Measurements from ENCODE around the gene TMEM176B. TPM values are rescaled to one million over a fixed set of nuclear protein-coding genes. Genes with fewer than 3 reads are reported as not detected.
"Not testable (repeated sequence)": the region's sequence is repeated elsewhere in the genome, so short reads cannot be mapped to it uniquely, and the experiment has no call there.

The TMEM176B gene
- total RNA-seq, 2 experiments from 2014 or later, result not detected

DNA sequence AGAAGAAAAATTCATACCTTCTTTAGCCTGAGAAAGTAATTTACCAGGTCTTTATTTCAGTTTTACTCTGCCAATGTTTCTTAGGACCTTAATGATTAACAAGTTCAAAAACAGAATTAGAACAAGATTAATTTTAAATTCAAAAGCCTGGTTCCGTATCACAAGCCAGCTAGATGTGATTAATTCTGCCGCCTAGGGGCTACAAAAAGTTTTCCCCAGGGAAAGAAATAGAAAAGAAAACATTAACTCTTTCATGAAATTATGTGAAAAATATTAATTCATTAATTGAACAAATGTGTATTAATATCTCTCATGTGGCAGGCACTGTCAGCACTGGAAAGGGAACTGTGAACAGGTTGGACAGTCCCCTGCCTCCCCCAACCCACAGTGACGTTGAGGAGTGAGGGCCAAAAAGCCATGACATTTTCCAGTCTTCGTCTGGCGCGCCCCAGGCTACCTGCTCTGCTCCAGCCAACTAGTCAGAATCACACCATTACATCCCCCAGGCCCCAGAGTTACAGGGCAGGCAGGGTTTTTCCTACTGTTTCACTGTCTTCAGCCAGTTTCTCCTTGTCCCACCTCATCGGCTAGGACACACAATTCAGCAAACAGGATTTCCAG is 20.5 kb upstream of the TMEM176B start:
- peaks cover 15% of the 10 kb centered on the region for H3K27me3 Mint-ChIP-seq
- peaks cover 13% of the 10 kb centered on the region for H3K9me3 Mint-ChIP-seq (ENCODE audit: low read depth)
- no peaks in the 10 kb centered on the region for H3K36me3 Mint-ChIP-seq (ENCODE audit: low read depth)
- H3K27ac Mint-ChIP-seq, result no peak overlapping the region
- ChIA-PET POLR2A (no interaction called here), CTCF (no interaction called here)
- no peaks in the 10 kb centered on the region for H3K4me1 Mint-ChIP-seq
- no peak overlapping the region for H3K4me3 Mint-ChIP-seq
- DNase-seq (no peak), ATAC-seq (no peak)
- intact Hi-C loops (cut with DNase I, micrococcal nuclease), result no loop called here

DNA sequence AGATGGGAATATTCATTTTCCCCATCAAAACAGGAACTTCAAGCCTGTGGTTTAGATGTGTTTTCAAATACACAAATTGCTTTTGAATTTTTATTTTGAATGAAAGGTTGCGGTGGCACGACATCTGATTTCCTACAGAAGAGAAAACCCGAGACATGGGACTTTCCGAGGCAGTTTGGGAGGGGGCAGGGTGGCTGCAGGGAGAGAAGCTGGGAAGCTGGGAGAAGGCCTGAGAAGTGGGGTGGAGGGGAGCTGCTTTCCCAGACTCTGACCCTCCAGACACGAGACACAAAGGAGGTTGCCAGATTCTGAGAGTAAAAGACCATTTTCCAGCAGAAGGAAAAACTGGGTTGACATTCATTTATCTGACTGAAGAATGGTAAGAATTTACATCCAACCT is 20.0 kb upstream of the TMEM176B start:
- no peaks in the 10 kb centered on the region for H3K4me1 Mint-ChIP-seq
- no peak for DNase-seq
- no peaks in the 10 kb centered on the region for H3K36me3 Mint-ChIP-seq (ENCODE audit: low read depth)
- no peak for ATAC-seq
- H3K27me3 Mint-ChIP-seq, result peaks cover 15% of the 10 kb centered on the region
- ChIA-PET POLR2A (no interaction called here), CTCF (no interaction called here)
- no peak overlapping the region for H3K4me3 Mint-ChIP-seq
- intact Hi-C loops (cut with DNase I, micrococcal nuclease), result no loop called here
- no peak overlapping the region for H3K27ac Mint-ChIP-seq
- peaks cover 14% of the 10 kb centered on the region for H3K9me3 Mint-ChIP-seq (ENCODE audit: low read depth)

DNA sequence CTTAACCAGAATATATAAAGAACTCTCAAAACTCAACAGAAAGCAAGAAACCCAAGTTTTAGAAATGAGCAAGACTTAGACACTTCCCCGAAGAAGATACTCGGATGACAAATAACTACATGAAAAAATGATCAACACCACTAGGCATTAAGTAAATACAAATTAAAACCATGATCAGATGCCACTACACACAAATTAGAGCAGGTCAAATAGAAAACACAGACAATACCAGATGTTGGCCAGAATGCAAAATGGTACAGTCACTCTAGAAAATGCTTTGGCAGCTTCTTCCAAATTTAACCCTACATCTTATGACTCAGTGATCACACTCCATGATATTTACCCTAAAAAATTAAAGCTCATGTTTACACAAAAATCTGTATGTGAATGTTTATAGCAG is 18.8 kb upstream of the TMEM176B start:
- no peak for DNase-seq
- intact Hi-C loops (cut with DNase I, micrococcal nuclease), result no loop called here
- H3K9me3 Mint-ChIP-seq (ENCODE audit: low read depth), result peaks cover 14% of the 10 kb centered on the region
- no peaks in the 10 kb centered on the region for H3K4me1 Mint-ChIP-seq
- H3K36me3 Mint-ChIP-seq (ENCODE audit: low read depth), result no peaks in the 10 kb centered on the region
- no peak for ATAC-seq
- ChIA-PET POLR2A (no interaction called here), CTCF (interaction anchor here (0.5 kb wide), 1 partner anchor 105 kb away, joined by 3 read pairs; no protein-coding TSS in a partner anchor)
- no peak overlapping the region for H3K27ac Mint-ChIP-seq
- H3K27me3 Mint-ChIP-seq, result peaks cover 17% of the 10 kb centered on the region
- H3K4me3 Mint-ChIP-seq, result no peak overlapping the region

DNA sequence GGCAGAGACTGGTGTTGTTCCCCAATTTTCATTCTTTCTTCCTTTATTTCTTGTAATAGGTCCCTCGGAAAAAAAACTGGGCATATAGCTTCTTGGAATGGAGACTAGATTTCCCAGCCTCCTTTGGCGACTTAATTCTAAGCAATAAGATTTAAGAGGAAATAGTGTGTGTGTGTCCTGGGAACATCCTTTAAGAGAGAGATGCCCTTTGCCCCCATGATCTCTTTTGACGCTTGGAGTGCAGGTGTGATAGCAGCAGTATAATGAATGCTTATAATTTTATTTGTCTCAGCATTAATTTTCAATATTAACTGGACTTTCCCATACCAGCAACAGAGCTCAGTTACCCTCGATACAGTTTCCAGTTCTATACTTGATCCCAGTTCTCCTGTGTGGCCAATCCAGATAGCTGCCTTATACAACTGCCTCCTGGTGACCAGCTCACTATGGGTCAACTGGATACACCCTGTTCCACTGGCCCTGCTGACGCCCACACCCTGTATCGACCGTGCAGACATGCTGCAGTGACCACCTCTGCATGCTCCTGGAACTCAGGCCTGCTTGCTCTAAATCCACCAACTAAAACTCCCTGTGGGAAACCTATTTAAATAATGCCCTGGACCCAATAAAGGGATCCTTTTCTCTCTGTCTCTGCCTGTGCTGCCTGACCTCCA is 14.3 kb upstream of the TMEM176B start:
- Mint-ChIP-seq H3K36me3 (ENCODE audit: low read depth) (no peaks in the 10 kb centered on the region), H3K4me3 (no peak overlapping the region), H3K4me1 (no peaks in the 10 kb centered on the region), H3K9me3 (ENCODE audit: low read depth) (peaks cover 5% of the 10 kb centered on the region), H3K27ac (no peak overlapping the region), H3K27me3 (peaks cover 32% of the 10 kb centered on the region)
- ChIA-PET POLR2A (no interaction called here), CTCF (interaction anchor here (0.7 to 1.1 kb wide), 2 partner anchors 30 to 87 kb away, joined by 3 to 4 read pairs; no protein-coding TSS in a partner anchor)
- no peak for ATAC-seq
- DNase-seq, result no peak
- intact Hi-C loops (cut with DNase I, micrococcal nuclease), result no loop called here

DNA sequence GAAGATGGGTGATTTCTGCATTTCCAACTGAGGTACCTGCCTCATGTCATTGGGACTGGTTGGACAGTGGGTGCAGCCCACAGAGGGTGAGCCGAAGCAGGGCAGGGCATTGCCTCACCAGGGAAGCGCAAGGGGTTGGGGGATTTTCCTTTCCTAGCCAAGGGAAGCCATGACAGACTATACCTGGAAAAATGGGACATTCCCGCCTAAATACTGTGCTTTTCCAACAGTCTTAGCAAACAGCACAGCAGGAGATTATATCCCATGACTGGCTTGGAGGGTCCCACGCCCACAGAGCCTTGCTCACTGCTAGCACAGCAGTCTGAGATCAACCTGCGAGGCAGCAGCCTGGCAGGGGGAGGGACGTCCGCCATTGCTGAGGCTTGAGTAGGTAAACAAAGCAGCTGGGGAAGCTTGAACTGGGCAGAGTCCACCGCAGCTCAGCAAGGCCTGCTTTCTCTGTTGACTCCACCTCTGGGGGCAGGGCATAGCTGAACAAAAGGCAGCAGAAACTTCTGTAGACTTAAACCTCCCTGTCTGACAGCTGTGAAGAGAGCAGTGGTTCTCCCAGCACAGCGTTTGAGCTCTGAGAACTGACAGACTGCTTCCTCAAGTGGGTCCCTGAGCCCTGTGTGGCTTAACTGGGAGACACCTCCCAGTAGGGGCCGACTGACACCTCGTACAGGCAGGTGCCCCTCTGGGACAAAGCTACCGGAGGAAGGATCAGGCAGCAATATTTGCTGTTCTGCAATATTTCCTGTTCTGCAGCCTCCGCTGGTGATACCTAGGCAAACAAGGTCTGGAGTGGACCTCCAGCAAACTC is 7.7 kb upstream of the TMEM176B start:
- H3K27ac Mint-ChIP-seq; H3K36me3 Mint-ChIP-seq (ENCODE audit: low read depth); H3K9me3 Mint-ChIP-seq (ENCODE audit: low read depth); POLR2A ChIA-PET; DNase-seq; intact Hi-C loops (cut with DNase I, micrococcal nuclease); H3K4me3 Mint-ChIP-seq; H3K4me1 Mint-ChIP-seq; ATAC-seq: not testable (repeated sequence)
- peaks cover 28% of the 10 kb centered on the region for H3K27me3 Mint-ChIP-seq
- CTCF ChIA-PET, result interaction anchor here (1.0 to 1.7 kb wide), 2 partner anchors 29 to 31 kb away, joined by 3 to 6 read pairs; no protein-coding TSS in a partner anchor

DNA sequence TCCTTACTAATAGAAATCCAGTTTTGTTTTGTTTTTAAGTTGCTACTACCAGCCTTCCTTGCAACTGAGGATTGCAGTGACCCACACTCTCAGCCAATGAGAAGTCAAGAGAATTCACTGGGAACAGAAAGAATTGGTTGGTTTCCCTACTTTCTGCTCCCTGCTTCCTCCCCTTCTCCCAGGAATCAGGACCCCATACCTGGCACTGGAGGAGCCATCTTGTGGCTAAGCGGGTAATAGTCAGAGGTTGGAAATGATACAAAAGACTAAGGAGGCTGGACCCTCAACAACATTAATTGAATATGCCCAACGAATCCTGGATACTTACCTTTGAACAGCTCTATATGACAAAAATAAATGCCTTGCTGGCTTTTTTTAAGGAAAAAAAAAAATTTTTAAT is 6.7 kb upstream of the TMEM176B start:
- CTCF ChIA-PET, result interaction anchor here (1.7 kb wide), 1 partner anchor 28 kb away, joined by 6 read pairs; no protein-coding TSS in a partner anchor
- H3K27me3 Mint-ChIP-seq, result peaks cover 32% of the 10 kb centered on the region
- H3K27ac Mint-ChIP-seq, result no peak overlapping the region

DNA sequence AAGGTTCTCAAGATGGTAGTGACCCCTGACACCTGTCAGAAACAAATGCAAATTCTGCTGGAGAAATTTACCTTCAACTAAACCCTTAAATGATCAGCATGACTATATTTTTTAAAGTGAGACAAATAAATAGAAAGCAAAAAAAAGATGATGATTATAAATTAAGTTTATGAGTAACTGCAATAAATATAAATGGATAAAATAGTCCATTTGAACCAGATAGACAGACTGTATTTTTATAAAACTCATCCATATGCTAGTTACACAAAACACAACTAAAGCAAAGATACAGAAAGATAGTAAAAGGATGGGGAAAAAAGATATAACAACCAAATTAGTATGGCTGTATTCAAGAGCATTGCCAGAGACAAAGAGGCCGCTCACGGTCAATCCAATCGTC is 6.3 kb upstream of the TMEM176B start:
- Mint-ChIP-seq H3K27ac (no peak overlapping the region), H3K9me3 (ENCODE audit: low read depth) (peaks cover 8% of the 10 kb centered on the region)
- CTCF ChIA-PET, result no interaction called here

More for the DNA sequence above, 6.7 kb upstream of the TMEM176B start:
- no peak overlapping the region for H3K4me3 Mint-ChIP-seq
- H3K36me3 Mint-ChIP-seq (ENCODE audit: low read depth), result no peaks in the 10 kb centered on the region
- peaks cover 8% of the 10 kb centered on the region for H3K9me3 Mint-ChIP-seq (ENCODE audit: low read depth)
- POLR2A ChIA-PET, result no interaction called here
- ATAC-seq, result no peak
- intact Hi-C loops (cut with DNase I, micrococcal nuclease), result no loop called here
- DNase-seq, result no peak
- H3K4me1 Mint-ChIP-seq, result no peaks in the 10 kb centered on the region

DNA sequence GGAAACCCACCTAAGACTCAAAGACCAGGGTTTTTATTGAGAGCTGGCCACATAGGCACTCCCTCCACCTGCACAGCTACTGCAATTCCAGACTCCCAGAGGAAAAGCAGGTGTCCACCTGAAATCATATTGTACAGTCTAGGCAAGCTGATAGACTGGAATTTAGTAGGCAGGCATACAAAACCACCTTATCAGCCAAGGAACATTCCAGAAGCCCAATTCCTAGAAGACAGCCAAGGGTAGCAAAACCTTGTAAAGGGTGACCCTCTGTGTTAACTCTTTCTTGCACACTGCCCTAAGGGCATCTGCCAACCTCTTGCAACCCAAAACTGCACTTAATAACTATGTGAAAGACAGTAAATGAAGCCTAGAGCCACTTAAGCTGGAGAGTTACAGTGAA is 5.7 kb upstream of the TMEM176B start:
- H3K9me3 Mint-ChIP-seq (ENCODE audit: low read depth), result peaks cover 8% of the 10 kb centered on the region
- H3K4me3 Mint-ChIP-seq, result no peak overlapping the region
- no peak for DNase-seq
- H3K27me3 Mint-ChIP-seq, result peaks cover 36% of the 10 kb centered on the region
- no peaks in the 10 kb centered on the region for H3K36me3 Mint-ChIP-seq (ENCODE audit: low read depth)
- no peak for ATAC-seq
- intact Hi-C loops (cut with DNase I, micrococcal nuclease), result no loop called here
- ChIA-PET CTCF (interaction anchor here (0.6 to 1.0 kb wide), 2 partner anchors 10 to 14 kb away, joined by 3 read pairs; no protein-coding TSS in a partner anchor), POLR2A (no interaction called here)
- no peak overlapping the region for H3K27ac Mint-ChIP-seq
- peaks cover under 1% of the 10 kb centered on the region for H3K4me1 Mint-ChIP-seq

More for the DNA sequence above, 6.3 kb upstream of the TMEM176B start:
- no peaks in the 10 kb centered on the region for H3K4me1 Mint-ChIP-seq
- intact Hi-C loops (cut with DNase I, micrococcal nuclease), result no loop called here
- POLR2A ChIA-PET, result no interaction called here
- no peak for DNase-seq
- peaks cover 35% of the 10 kb centered on the region for H3K27me3 Mint-ChIP-seq
- ATAC-seq, result no peak
- no peak overlapping the region for H3K4me3 Mint-ChIP-seq
- H3K36me3 Mint-ChIP-seq (ENCODE audit: low read depth), result no peaks in the 10 kb centered on the region

DNA sequence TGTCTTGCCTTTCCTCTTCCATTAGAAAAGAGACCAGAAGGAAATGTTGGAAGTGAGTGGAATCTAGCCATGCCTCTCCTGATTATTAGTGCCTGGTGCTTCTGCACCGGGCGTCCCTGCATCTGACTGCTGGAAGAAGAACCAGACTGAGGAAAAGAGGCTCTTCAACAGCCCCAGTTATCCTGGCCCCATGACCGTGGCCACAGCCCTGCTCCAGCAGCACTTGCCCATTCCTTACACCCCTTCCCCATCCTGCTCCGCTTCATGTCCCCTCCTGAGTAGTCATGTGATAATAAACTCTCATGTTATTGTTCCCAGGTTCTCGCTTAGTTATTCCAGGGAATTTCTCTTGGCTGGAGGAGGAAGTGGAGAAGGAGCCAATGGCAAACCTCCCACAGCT is 4.6 kb upstream of the TMEM176B start:
- H3K27me3 Mint-ChIP-seq, result peaks cover 29% of the 10 kb centered on the region
- H3K4me1 Mint-ChIP-seq, result peaks cover 2% of the 10 kb centered on the region
- POLR2A ChIA-PET, result no interaction called here
- ATAC-seq, result no peak
- no peak overlapping the region for H3K4me3 Mint-ChIP-seq
- intact Hi-C loops (cut with DNase I, micrococcal nuclease), result no loop called here
- no peaks in the 10 kb centered on the region for H3K36me3 Mint-ChIP-seq (ENCODE audit: low read depth)
- H3K27ac Mint-ChIP-seq, result no peak overlapping the region
- DNase-seq, result no peak
- peaks cover 8% of the 10 kb centered on the region for H3K9me3 Mint-ChIP-seq (ENCODE audit: low read depth)
- CTCF ChIA-PET, result interaction anchor here (0.7 to 1.0 kb wide), 2 partner anchors 9 to 353 kb away, joined by 3 read pairs; no protein-coding TSS in a partner anchor

DNA sequence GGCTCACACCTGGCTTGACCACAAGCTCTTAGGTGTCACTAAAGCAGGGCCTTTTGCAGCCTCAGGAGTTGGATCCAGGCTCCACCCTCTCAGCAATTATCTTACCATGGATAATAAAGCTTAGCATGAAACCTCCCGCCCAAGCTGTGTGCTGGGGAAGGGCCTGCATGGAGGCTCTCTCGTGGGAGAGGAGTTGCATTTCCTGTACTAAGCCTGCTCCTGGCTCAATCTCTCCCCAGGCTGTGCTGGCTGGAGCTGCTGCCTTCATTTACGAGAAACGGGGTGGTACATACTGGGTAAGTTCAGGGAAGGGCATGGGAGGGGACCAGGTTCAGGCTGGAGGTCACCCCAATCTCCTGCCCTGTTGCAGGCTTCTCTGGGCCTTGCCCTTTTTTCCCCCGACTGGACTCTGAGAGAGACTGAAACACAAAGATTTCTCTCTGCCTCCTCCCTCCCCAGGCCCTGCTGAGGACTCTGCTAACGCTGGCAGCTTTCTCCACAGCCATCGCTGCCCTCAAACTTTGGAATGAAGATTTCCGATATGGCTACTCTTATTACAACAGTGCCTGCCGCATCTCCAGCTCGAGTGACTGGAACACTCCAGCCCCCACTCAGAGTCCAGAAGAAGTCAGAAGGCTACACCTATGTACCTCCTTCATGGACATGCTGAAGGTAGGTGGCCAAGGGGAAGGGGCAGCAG is 3.1 kb upstream of the TMEM176B start:
- ATAC-seq, result no peak

More for the DNA sequence above, 3.1 kb upstream of the TMEM176B start:
- POLR2A ChIA-PET, result no interaction called here
- Mint-ChIP-seq H3K4me1 (peaks cover 2% of the 10 kb centered on the region), H3K4me3 (no peak overlapping the region), H3K27me3 (peaks cover 31% of the 10 kb centered on the region), H3K36me3 (ENCODE audit: low read depth) (no peaks in the 10 kb centered on the region), H3K27ac (no peak overlapping the region), H3K9me3 (ENCODE audit: low read depth) (peaks cover 8% of the 10 kb centered on the region)
- intact Hi-C loops (cut with DNase I, micrococcal nuclease), result no loop called here
- no peak for DNase-seq
- CTCF ChIA-PET, result interaction anchor here (0.5 to 0.9 kb wide), 2 partner anchors 317 to 478 kb away, joined by 3 read pairs; no protein-coding TSS in a partner anchor

Data from activated CD4-positive, alpha-beta T cell treated with anti-CD3 and anti-CD28 coated beads for 36 hours (primary cell).